ENCODE measurements around the gene TOM1.

The TOM1 gene

DNA sequence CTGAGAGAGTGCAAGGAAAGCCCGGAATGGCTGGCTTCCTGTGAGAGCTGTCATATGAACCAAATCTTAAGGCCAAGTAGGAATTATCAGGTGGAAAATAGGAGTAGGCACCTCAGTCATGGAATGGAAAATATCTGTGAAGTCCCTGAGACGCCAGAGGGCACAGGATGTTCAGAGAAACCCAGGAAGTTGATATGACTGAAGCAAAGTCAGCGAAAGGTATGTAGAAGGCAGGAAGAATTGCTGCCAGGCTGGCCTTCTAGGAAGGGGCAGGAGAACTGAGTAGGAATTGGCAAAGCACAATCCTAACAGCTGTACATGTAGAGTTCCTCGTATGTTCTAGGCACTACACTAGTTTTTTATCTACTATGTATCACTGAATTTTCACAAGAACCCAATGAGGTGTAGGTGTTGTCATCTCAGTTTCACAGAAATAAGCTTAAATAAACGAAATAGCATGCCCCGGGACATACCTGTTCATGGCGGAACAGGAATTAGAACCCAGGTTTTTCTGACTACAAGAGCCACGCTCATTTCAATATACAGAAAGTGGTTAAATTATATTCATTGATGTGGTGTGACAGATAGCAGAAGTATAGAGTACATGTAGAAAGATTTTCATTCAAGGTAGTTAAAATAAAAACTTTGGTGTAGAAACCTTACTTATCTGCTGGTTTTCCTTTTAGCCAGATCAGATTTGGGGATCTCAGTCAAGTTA, 25.4 kb upstream of the TOM1 start:
- CTCF ChIA-PET = no interaction called here
- DNase-seq (ENCODE audit: extremely low spot score) = no peak
- TF ChIP-seq TARDBP (IDR thresholded peaks at IDR 0.05) = no peak
- TF ChIP-seq, protein P1, sequence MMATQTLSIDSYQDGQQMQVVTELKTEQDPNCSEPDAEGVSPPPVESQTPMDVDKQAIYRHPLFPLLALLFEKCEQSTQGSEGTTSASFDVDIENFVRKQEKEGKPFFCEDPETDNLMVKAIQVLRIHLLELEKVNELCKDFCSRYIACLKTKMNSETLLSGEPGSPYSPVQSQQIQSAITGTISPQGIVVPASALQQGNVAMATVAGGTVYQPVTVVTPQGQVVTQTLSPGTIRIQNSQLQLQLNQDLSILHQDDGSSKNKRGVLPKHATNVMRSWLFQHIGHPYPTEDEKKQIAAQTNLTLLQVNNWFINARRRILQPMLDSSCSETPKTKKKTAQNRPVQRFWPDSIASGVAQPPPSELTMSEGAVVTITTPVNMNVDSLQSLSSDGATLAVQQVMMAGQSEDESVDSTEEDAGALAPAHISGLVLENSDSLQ (IDR thresholded peaks at IDR 0.05) = no peak
- POLR2A ChIA-PET = interaction anchor here (1.3 kb wide), 1 partner anchor 16 kb away, joined by 4 read pairs; no protein-coding TSS in a partner anchor

DNA sequence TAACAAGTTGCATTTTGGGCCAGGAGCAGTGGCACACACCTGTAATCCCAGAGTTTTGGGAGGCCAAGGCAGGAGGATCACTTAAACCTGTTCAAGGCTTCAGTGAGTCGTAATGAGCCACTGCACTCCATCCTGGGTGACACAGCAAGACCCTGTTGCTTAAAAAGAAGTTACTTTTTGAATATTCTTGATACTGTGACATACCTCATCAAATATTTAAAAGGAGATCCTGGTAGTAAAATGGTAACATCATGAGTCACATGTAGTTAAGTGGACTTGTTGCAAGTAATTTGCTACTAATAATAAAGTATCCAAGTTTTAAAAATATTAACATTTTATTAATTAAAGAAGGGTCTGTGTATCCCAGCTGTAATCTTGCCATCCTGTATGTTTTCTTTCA, 24.1 kb upstream of the TOM1 start:
- CTCF ChIA-PET = interaction anchor here (0.6 kb wide), 1 partner anchor 214 kb away, joined by 3 read pairs; no protein-coding TSS in a partner anchor
- TF ChIP-seq FOXA1 (IDR thresholded peaks at IDR 0.05) (no peak), HDGF (IDR thresholded peaks at IDR 0.05; ENCODE audit: borderline replicate concordance) (no peak), SP1 (IDR thresholded peaks at IDR 0.05) (no peak), L3MBTL2 (conservative IDR thresholded peaks at IDR 0.05) (no peak), BHLHE40 (IDR thresholded peaks at IDR 0.05; ENCODE audit: borderline replicate concordance) (no peak), FOXK2 (IDR thresholded peaks at IDR 0.05) (no peak), FOXM1 (IDR thresholded peaks at IDR 0.05; ENCODE audit: borderline replicate concordance) (no peak), TARDBP (IDR thresholded peaks at IDR 0.05) (no peak), LEF1 (IDR thresholded peaks at IDR 0.05; ENCODE audit: borderline replicate concordance) (no peak), NFRKB (IDR thresholded peaks at IDR 0.05) (no peak), ELF4 (IDR thresholded peaks at IDR 0.05) (no peak), ZNF384 (IDR thresholded peaks at IDR 0.05) (no peak), CTBP1 (IDR thresholded peaks at IDR 0.05; ENCODE audit: borderline replicate concordance) (no peak), ARNT (IDR thresholded peaks at IDR 0.05) (no peak), SUZ12 (IDR thresholded peaks at IDR 0.05) (no peak)
- TF ChIP-seq, protein P1 (IDR thresholded peaks at IDR 0.05) = no peak
- no peak for DNase-seq (ENCODE audit: extremely low spot score)
- POLR2A ChIA-PET = no interaction called here

DNA sequence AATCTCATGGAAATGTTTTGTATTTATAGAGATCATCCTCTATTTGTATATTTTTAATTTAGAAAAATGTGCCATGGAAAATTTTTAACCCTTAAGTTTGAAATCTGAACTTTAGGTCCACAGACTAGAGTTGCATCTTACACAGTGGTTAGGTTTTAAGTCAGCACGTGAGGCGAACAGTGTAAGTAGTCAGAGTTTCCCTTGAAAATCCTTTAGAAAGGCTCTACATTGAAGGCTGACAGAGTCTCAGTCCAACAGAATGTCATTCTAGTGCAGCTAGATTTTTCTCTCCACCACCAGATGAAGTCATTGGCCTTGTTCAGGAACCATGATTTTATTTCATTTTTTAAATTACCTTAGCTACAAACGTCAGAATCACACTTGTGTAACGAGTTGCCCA, 23.7 kb upstream of the TOM1 start:
- POLR2A ChIA-PET = no interaction called here

DNA sequence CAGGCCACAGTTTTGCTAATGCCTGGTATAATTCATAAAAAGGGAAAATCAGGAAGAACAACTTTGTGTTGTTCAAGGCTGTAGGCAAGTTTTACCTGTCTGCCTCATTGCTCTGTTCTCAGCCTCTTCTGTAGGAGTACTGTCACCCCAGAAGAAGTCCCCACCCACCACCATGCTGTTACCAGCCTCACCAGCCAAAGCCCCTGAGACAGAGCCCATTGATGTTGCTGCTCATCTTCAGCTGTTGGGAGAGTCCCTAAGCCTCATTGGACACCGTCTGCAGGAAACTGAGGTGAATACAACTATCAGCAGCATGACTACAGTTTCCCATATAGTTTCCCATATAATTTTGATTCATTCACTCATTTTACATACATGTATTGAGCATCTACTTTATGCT, 11.6 kb upstream of the TOM1 start:
- ChIA-PET POLR2A (no interaction called here), CTCF (no interaction called here)
- TF ChIP-seq SUZ12 (IDR thresholded peaks at IDR 0.05) (no peak), CTBP1 (IDR thresholded peaks at IDR 0.05; ENCODE audit: borderline replicate concordance) (no peak), ELF4 (IDR thresholded peaks at IDR 0.05) (no peak), ARNT (IDR thresholded peaks at IDR 0.05) (no peak), L3MBTL2 (conservative IDR thresholded peaks at IDR 0.05) (no peak), FOXK2 (IDR thresholded peaks at IDR 0.05) (no peak)
- DNase-seq (ENCODE audit: extremely low spot score) = no peak

More for the DNA sequence above, 23.7 kb upstream of the TOM1 start:
- no peak for TF ChIP-seq SP1 (IDR thresholded peaks at IDR 0.05)
- TF ChIP-seq, protein P1 (IDR thresholded peaks at IDR 0.05) = no peak
- no peak for TF ChIP-seq FOXK2 (IDR thresholded peaks at IDR 0.05)
- TF ChIP-seq L3MBTL2 (conservative IDR thresholded peaks at IDR 0.05) = no peak
- TF ChIP-seq FOXM1 (IDR thresholded peaks at IDR 0.05; ENCODE audit: borderline replicate concordance) = no peak
- no peak for TF ChIP-seq BHLHE40 (IDR thresholded peaks at IDR 0.05; ENCODE audit: borderline replicate concordance)
- TF ChIP-seq ARNT (IDR thresholded peaks at IDR 0.05) = no peak
- TF ChIP-seq CTBP1 (IDR thresholded peaks at IDR 0.05; ENCODE audit: borderline replicate concordance) = no peak
- no peak for TF ChIP-seq LEF1 (IDR thresholded peaks at IDR 0.05; ENCODE audit: borderline replicate concordance)
- TF ChIP-seq HDGF (IDR thresholded peaks at IDR 0.05; ENCODE audit: borderline replicate concordance) = no peak
- no peak for TF ChIP-seq FOXA1 (IDR thresholded peaks at IDR 0.05)
- no peak for TF ChIP-seq ELF4 (IDR thresholded peaks at IDR 0.05)
- TF ChIP-seq ZNF384 (IDR thresholded peaks at IDR 0.05) = no peak
- TF ChIP-seq SUZ12 (IDR thresholded peaks at IDR 0.05) = no peak
- no peak for TF ChIP-seq NFRKB (IDR thresholded peaks at IDR 0.05)
- no peak for TF ChIP-seq TARDBP (IDR thresholded peaks at IDR 0.05)
- no peak for DNase-seq (ENCODE audit: extremely low spot score)
- CTCF ChIA-PET = interaction anchor here (0.6 kb wide), 1 partner anchor 215 kb away, joined by 3 read pairs; no protein-coding TSS in a partner anchor

DNA sequence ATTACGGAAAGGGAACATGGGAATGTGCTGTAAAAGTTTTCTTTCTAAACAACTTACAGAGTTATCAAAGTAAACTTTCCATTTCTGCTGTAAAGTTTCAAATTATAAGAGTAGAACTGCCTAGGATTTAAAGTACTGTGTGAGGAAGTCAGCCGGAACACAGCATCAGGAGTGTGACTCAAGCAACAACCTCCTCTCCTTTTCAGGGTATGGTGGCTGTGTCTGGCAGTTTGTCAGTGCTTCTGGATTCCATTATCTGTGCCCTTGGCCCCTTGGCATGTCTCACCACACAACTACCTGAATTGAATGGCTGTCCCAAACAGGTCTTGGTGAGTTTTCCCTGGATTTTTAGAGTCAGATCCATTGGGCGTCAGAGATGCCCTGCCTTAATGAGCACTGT, 6.9 kb upstream of the TOM1 start:
- POLR2A ChIA-PET = no interaction called here
- DNase-seq (ENCODE audit: extremely low spot score) = no peak
- CTCF ChIA-PET = no interaction called here
- TF ChIP-seq SP1 (IDR thresholded peaks at IDR 0.05) (no peak), NFRKB (IDR thresholded peaks at IDR 0.05) (no peak), LEF1 (IDR thresholded peaks at IDR 0.05; ENCODE audit: borderline replicate concordance) (no peak), ARNT (IDR thresholded peaks at IDR 0.05) (no peak), L3MBTL2 (conservative IDR thresholded peaks at IDR 0.05) (no peak), ELF4 (IDR thresholded peaks at IDR 0.05) (no peak), BHLHE40 (IDR thresholded peaks at IDR 0.05; ENCODE audit: borderline replicate concordance) (no peak), TARDBP (IDR thresholded peaks at IDR 0.05) (no peak), ZNF384 (IDR thresholded peaks at IDR 0.05) (no peak), CTBP1 (IDR thresholded peaks at IDR 0.05; ENCODE audit: borderline replicate concordance) (no peak), HDGF (IDR thresholded peaks at IDR 0.05; ENCODE audit: borderline replicate concordance) (no peak), FOXK2 (IDR thresholded peaks at IDR 0.05) (no peak), FOXA1 (IDR thresholded peaks at IDR 0.05) (no peak), FOXM1 (IDR thresholded peaks at IDR 0.05; ENCODE audit: borderline replicate concordance) (no peak), SUZ12 (IDR thresholded peaks at IDR 0.05) (no peak)
- TF ChIP-seq, protein P1 (IDR thresholded peaks at IDR 0.05) = no peak
